ENCODE measurements around the gene PPFIA1. TPM values are rescaled to one million over a fixed set of nuclear protein-coding genes. Genes with fewer than 3 reads are reported as not detected.

PPFIA1 gene
- total and polyA plus RNA-seq, 2 of the 8 experiments (the other 6 are each of a cell fraction or from before 2014, with no cell fraction given) = 44.3 to 73.5 TPM

- no peak for TF ChIP-seq BRCA1 (IDR thresholded peaks at IDR 0.05; ENCODE audit: low read depth, low read length)
- no peak for TF ChIP-seq SP4 (IDR thresholded peaks at IDR 0.05; ENCODE audit: low read length)
- TF ChIP-seq TEAD4 (IDR thresholded peaks at IDR 0.05; ENCODE audit: low read depth, low read length) = no peak
- no peak for TF ChIP-seq CHD1 (IDR thresholded peaks at IDR 0.05; ENCODE audit: low read depth, low read length)
Observed at GRCh38 chr11:70331901-70332300, 61.4 kb downstream of the PPFIA1 start (continued).

Measured in H1 (cell line).